Hepatocyte (in vitro differentiated cells): ENCODE results near the gene MSI2.

Experiments used
- CTCF ChIP-seq: fragments of 200-600 bp; sonication (generic); IDR thresholded peaks from 2 replicates; pipeline ENCODE4 v1.5.1; 2016; ENCODE audit warnings: antibody characterized with exemption, mild to moderate bottlenecking; ENCODE audit not compliant: poor library complexity
- EZH2 ChIP-seq: fragments of 200-600 bp; sonication (generic); IDR thresholded peaks from 2 replicates; pipeline ENCODE4 v1.6.1; 2016; ENCODE audit warnings: antibody characterized with exemption, mild to moderate bottlenecking, borderline replicate concordance
- EZH2phosphoT487 ChIP-seq: fragments of 200-600 bp; sonication (generic); IDR thresholded peaks from one replicate; pipeline ENCODE4 v1.6.1; 2018; ENCODE audit warnings: antibody characterized with exemption, mild to moderate bottlenecking, low read depth, moderate library complexity; ENCODE audit not compliant: unreplicated experiment, severe bottlenecking

GRCh38 chr17:57213180-57213825 is 43.0 kb upstream of the MSI2 start:
- no peak for TF ChIP-seq CTCF
- TF ChIP-seq EZH2phosphoT487, result no peak
- no peak for TF ChIP-seq EZH2
